ENCODE measurements around the gene YPEL1.
A peak's percentile ranks its signal among the peaks of the same experiment; 100 is the strongest.

YPEL1 gene

GRCh38 chr22:21744917-21745316 is 9.3 kb upstream of the YPEL1 start:
- TF ChIP-seq CEBPB (IDR thresholded peaks at IDR 0.05), result 0 out of 2 replicates have a peak, but pooled peaks have one; percentile 6

GRCh38 chr22:21741790-21742189 is 6.2 kb upstream of the YPEL1 start:
- no peak for TF ChIP-seq EP300 (IDR thresholded peaks at IDR 0.05; ENCODE audit: borderline replicate concordance)
- TF ChIP-seq TEAD4 (IDR thresholded peaks at IDR 0.05), result no peak
- TF ChIP-seq NFIC (IDR thresholded peaks at IDR 0.05), result no peak
- TF ChIP-seq YY1 (IDR thresholded peaks at IDR 0.05; ENCODE audit: low read depth), result no peak
- TF ChIP-seq ZBTB7A (IDR thresholded peaks at IDR 0.05; ENCODE audit: low read depth), result no peak
- TF ChIP-seq CEBPB (IDR thresholded peaks at IDR 0.05), result no peak

- no peak for TF ChIP-seq EGR1 (IDR thresholded peaks at IDR 0.05)
- TF ChIP-seq YY1 (IDR thresholded peaks at IDR 0.05; ENCODE audit: low read depth), result no peak
- no peak for TF ChIP-seq TAF1 (IDR thresholded peaks at IDR 0.05; ENCODE audit: low read depth)
- TF ChIP-seq, protein P1, sequence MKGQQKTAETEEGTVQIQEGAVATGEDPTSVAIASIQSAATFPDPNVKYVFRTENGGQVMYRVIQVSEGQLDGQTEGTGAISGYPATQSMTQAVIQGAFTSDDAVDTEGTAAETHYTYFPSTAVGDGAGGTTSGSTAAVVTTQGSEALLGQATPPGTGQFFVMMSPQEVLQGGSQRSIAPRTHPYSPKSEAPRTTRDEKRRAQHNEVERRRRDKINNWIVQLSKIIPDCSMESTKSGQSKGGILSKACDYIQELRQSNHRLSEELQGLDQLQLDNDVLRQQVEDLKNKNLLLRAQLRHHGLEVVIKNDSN (IDR thresholded peaks at IDR 0.05), result no peak
- TF ChIP-seq, protein P2, sequence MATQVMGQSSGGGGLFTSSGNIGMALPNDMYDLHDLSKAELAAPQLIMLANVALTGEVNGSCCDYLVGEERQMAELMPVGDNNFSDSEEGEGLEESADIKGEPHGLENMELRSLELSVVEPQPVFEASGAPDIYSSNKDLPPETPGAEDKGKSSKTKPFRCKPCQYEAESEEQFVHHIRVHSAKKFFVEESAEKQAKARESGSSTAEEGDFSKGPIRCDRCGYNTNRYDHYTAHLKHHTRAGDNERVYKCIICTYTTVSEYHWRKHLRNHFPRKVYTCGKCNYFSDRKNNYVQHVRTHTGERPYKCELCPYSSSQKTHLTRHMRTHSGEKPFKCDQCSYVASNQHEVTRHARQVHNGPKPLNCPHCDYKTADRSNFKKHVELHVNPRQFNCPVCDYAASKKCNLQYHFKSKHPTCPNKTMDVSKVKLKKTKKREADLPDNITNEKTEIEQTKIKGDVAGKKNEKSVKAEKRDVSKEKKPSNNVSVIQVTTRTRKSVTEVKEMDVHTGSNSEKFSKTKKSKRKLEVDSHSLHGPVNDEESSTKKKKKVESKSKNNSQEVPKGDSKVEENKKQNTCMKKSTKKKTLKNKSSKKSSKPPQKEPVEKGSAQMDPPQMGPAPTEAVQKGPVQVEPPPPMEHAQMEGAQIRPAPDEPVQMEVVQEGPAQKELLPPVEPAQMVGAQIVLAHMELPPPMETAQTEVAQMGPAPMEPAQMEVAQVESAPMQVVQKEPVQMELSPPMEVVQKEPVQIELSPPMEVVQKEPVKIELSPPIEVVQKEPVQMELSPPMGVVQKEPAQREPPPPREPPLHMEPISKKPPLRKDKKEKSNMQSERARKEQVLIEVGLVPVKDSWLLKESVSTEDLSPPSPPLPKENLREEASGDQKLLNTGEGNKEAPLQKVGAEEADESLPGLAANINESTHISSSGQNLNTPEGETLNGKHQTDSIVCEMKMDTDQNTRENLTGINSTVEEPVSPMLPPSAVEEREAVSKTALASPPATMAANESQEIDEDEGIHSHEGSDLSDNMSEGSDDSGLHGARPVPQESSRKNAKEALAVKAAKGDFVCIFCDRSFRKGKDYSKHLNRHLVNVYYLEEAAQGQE (IDR thresholded peaks at IDR 0.05; ENCODE audit: low read depth), result no peak
- no peak for TF ChIP-seq ZBTB7A (IDR thresholded peaks at IDR 0.05; ENCODE audit: low read depth)
- TF ChIP-seq RAD21 (IDR thresholded peaks at IDR 0.05; ENCODE audit: low read depth), result no peak
- no peak for TF ChIP-seq CEBPB (IDR thresholded peaks at IDR 0.05)
- no peak for TF ChIP-seq CREB1 (IDR thresholded peaks at IDR 0.05; ENCODE audit: low read depth)
- no peak for TF ChIP-seq NFIC (IDR thresholded peaks at IDR 0.05)
- TF ChIP-seq, protein P3, sequence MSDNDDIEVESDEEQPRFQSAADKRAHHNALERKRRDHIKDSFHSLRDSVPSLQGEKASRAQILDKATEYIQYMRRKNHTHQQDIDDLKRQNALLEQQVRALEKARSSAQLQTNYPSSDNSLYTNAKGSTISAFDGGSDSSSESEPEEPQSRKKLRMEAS (IDR thresholded peaks at IDR 0.05), result no peak
- TF ChIP-seq FOXM1 (IDR thresholded peaks at IDR 0.05; ENCODE audit: borderline replicate concordance, low read depth), result no peak
- no peak for TF ChIP-seq EP300 (IDR thresholded peaks at IDR 0.05; ENCODE audit: borderline replicate concordance)
- no peak for TF ChIP-seq TCF12 (IDR thresholded peaks at IDR 0.05; ENCODE audit: low read depth)
- TF ChIP-seq TEAD4 (IDR thresholded peaks at IDR 0.05), result no peak
Measured at GRCh38 chr22:21741059-21741458, 5.5 kb upstream of the YPEL1 start.

GRCh38 chr22:21739828-21740377 is 4.3 kb upstream of the YPEL1 start:
- no peak for TF ChIP-seq FOXM1 (IDR thresholded peaks at IDR 0.05; ENCODE audit: borderline replicate concordance, low read depth)
- no peak for TF ChIP-seq EP300 (IDR thresholded peaks at IDR 0.05; ENCODE audit: borderline replicate concordance)
- no peak for TF ChIP-seq NFIC (IDR thresholded peaks at IDR 0.05)

- TF ChIP-seq, protein P1 (IDR thresholded peaks at IDR 0.05), result no peak
- TF ChIP-seq, protein P3 (IDR thresholded peaks at IDR 0.05), result no peak
- no peak for TF ChIP-seq TCF12 (IDR thresholded peaks at IDR 0.05; ENCODE audit: low read depth)
- no peak for TF ChIP-seq RAD21 (IDR thresholded peaks at IDR 0.05; ENCODE audit: low read depth)
- no peak for TF ChIP-seq CREB1 (IDR thresholded peaks at IDR 0.05; ENCODE audit: low read depth)
- TF ChIP-seq, protein P2 (IDR thresholded peaks at IDR 0.05; ENCODE audit: low read depth), result no peak
- no peak for TF ChIP-seq ZBTB7A (IDR thresholded peaks at IDR 0.05; ENCODE audit: low read depth)
- TF ChIP-seq NFIC (IDR thresholded peaks at IDR 0.05), result no peak
Measured at GRCh38 chr22:21738966-21739365, 3.4 kb upstream of the YPEL1 start.

DNA sequence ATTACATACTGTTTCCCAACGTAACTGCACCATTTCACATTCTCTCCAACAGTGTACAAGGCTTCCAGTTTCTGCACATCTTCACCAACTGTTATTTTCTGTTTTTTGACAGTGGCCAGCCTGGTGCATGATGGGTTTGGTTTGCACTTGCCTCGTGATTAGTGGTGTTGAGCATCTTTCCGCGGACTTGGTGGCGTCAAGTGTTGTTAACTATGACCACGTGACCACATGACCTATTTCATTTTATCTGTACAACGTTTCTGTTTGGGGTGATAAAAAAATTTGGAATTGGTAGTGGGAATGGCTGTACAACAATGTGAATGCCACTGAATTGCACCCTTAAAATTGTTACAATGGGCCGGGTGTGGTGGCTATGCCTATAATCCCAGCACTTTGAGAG is 2.5 kb upstream of the YPEL1 start:
- TF ChIP-seq NFIC (IDR thresholded peaks at IDR 0.05) (no peak), CREB1 (IDR thresholded peaks at IDR 0.05; ENCODE audit: low read depth) (no peak), EP300 (IDR thresholded peaks at IDR 0.05; ENCODE audit: borderline replicate concordance) (no peak), FOXM1 (IDR thresholded peaks at IDR 0.05; ENCODE audit: borderline replicate concordance, low read depth) (no peak), ZBTB7A (IDR thresholded peaks at IDR 0.05; ENCODE audit: low read depth) (no peak), CEBPB (IDR thresholded peaks at IDR 0.05) (no peak), TEAD4 (IDR thresholded peaks at IDR 0.05) (no peak), YY1 (IDR thresholded peaks at IDR 0.05; ENCODE audit: low read depth) (no peak), TCF12 (IDR thresholded peaks at IDR 0.05; ENCODE audit: low read depth) (no peak), TAF1 (IDR thresholded peaks at IDR 0.05; ENCODE audit: low read depth) (no peak), EGR1 (IDR thresholded peaks at IDR 0.05) (no peak), RAD21 (IDR thresholded peaks at IDR 0.05; ENCODE audit: low read depth) (no peak)
- TF ChIP-seq, protein P3 (IDR thresholded peaks at IDR 0.05), result no peak
- TF ChIP-seq, protein P2 (IDR thresholded peaks at IDR 0.05; ENCODE audit: low read depth), result no peak
- TF ChIP-seq, protein P1 (IDR thresholded peaks at IDR 0.05), result no peak

Measured in Ishikawa (cell line).